ENCODE measurements around the gene BAMBI. TPM values are rescaled to one million over a fixed set of nuclear protein-coding genes. Genes with fewer than 3 reads are reported as not detected.

The BAMBI gene
- total and polyA plus RNA-seq, 2 of the 8 experiments (the other 6 are each of a cell fraction or from before 2014, with no cell fraction given) = 5.6 to 26.4 TPM

DNA sequence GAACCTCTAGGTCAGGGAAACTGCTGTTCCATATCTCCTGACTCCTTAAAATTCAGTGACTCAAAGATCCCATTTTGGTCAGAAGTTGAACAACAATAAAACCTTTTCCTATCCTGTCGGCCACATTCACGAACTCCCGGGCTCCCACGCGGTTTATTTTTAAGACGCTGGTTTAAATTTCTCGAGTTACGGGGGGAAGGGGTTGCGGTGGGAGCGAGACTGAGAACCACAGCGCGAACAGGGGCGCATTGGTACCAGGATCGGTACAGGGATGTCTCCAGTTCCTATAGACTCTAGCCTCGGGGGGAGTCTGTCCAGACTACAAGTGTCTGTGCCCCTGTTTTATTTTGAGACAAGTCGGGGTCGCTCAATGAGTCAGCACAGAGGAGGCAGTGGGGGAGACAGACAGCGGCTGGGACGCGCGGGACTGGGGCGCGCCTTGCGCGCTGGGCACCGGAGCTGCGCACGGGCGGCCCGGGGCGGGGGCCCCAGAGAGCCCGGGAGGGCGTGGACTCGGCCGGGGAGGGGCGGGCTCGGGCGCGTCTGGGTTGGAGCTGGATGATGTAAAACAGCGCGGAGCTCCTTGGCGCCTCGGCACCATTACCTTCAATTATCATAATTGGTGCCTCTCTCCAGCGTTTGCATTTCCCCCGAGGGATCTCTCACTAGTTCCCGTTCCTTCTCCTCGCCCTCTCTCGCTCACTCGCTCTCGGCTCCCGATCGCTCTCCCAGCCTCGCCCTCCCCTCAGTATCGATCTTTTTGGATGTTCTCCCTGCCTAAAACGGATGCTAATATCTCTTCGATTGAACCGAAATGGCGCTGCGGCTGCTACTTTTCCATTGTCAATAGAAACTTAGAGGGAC lies 8.7 kb upstream of the BAMBI start (continued):
- TF ChIP-seq RAD21 (IDR thresholded peaks at IDR 0.05 in 1 of 2, conservative IDR thresholded peaks at IDR 0.05 in 1 of 2; ENCODE audit: low read depth in 2 of 2, low read length in 2 of 2) = no peak
- TF ChIP-seq, protein P1, sequence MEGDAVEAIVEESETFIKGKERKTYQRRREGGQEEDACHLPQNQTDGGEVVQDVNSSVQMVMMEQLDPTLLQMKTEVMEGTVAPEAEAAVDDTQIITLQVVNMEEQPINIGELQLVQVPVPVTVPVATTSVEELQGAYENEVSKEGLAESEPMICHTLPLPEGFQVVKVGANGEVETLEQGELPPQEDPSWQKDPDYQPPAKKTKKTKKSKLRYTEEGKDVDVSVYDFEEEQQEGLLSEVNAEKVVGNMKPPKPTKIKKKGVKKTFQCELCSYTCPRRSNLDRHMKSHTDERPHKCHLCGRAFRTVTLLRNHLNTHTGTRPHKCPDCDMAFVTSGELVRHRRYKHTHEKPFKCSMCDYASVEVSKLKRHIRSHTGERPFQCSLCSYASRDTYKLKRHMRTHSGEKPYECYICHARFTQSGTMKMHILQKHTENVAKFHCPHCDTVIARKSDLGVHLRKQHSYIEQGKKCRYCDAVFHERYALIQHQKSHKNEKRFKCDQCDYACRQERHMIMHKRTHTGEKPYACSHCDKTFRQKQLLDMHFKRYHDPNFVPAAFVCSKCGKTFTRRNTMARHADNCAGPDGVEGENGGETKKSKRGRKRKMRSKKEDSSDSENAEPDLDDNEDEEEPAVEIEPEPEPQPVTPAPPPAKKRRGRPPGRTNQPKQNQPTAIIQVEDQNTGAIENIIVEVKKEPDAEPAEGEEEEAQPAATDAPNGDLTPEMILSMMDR (IDR thresholded peaks at IDR 0.05; ENCODE audit: control extremely low read depth in 1 of 3, insufficient read depth in 1 of 3, low read depth in 1 of 3, low read length in 3 of 3) = 0 out of 4 replicates have a peak, but pooled peaks of 1 of the 3 experiments have one; percentile 4
- TF ChIP-seq, protein P2, sequence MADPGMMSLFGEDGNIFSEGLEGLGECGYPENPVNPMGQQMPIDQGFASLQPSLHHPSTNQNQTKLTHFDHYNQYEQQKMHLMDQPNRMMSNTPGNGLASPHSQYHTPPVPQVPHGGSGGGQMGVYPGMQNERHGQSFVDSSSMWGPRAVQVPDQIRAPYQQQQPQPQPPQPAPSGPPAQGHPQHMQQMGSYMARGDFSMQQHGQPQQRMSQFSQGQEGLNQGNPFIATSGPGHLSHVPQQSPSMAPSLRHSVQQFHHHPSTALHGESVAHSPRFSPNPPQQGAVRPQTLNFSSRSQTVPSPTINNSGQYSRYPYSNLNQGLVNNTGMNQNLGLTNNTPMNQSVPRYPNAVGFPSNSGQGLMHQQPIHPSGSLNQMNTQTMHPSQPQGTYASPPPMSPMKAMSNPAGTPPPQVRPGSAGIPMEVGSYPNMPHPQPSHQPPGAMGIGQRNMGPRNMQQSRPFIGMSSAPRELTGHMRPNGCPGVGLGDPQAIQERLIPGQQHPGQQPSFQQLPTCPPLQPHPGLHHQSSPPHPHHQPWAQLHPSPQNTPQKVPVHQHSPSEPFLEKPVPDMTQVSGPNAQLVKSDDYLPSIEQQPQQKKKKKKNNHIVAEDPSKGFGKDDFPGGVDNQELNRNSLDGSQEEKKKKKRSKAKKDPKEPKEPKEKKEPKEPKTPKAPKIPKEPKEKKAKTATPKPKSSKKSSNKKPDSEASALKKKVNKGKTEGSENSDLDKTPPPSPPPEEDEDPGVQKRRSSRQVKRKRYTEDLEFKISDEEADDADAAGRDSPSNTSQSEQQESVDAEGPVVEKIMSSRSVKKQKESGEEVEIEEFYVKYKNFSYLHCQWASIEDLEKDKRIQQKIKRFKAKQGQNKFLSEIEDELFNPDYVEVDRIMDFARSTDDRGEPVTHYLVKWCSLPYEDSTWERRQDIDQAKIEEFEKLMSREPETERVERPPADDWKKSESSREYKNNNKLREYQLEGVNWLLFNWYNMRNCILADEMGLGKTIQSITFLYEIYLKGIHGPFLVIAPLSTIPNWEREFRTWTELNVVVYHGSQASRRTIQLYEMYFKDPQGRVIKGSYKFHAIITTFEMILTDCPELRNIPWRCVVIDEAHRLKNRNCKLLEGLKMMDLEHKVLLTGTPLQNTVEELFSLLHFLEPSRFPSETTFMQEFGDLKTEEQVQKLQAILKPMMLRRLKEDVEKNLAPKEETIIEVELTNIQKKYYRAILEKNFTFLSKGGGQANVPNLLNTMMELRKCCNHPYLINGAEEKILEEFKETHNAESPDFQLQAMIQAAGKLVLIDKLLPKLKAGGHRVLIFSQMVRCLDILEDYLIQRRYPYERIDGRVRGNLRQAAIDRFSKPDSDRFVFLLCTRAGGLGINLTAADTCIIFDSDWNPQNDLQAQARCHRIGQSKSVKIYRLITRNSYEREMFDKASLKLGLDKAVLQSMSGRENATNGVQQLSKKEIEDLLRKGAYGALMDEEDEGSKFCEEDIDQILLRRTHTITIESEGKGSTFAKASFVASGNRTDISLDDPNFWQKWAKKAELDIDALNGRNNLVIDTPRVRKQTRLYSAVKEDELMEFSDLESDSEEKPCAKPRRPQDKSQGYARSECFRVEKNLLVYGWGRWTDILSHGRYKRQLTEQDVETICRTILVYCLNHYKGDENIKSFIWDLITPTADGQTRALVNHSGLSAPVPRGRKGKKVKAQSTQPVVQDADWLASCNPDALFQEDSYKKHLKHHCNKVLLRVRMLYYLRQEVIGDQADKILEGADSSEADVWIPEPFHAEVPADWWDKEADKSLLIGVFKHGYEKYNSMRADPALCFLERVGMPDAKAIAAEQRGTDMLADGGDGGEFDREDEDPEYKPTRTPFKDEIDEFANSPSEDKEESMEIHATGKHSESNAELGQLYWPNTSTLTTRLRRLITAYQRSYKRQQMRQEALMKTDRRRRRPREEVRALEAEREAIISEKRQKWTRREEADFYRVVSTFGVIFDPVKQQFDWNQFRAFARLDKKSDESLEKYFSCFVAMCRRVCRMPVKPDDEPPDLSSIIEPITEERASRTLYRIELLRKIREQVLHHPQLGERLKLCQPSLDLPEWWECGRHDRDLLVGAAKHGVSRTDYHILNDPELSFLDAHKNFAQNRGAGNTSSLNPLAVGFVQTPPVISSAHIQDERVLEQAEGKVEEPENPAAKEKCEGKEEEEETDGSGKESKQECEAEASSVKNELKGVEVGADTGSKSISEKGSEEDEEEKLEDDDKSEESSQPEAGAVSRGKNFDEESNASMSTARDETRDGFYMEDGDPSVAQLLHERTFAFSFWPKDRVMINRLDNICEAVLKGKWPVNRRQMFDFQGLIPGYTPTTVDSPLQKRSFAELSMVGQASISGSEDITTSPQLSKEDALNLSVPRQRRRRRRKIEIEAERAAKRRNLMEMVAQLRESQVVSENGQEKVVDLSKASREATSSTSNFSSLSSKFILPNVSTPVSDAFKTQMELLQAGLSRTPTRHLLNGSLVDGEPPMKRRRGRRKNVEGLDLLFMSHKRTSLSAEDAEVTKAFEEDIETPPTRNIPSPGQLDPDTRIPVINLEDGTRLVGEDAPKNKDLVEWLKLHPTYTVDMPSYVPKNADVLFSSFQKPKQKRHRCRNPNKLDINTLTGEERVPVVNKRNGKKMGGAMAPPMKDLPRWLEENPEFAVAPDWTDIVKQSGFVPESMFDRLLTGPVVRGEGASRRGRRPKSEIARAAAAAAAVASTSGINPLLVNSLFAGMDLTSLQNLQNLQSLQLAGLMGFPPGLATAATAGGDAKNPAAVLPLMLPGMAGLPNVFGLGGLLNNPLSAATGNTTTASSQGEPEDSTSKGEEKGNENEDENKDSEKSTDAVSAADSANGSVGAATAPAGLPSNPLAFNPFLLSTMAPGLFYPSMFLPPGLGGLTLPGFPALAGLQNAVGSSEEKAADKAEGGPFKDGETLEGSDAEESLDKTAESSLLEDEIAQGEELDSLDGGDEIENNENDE (IDR thresholded peaks at IDR 0.05; ENCODE audit: insufficient replicate concordance, low read length) = no peak

All from H1 (cell line).